Epithelial cell of esophagus (primary cell): ENCODE measurements around the gene ALDOA.

Source experiments
- DNase-seq: peaks from one replicate; pipeline ENCODE4 v3.0.0; 2010; ENCODE audit warnings: low read depth
- H3K4me3 ChIP-seq: 2 replicates; pipeline ENCODE4 v1.5.1; 2011; ENCODE audit warnings: mild to moderate bottlenecking, low read length, control low read depth
- TF ChIP-seq, protein P1 (sequence below): IDR thresholded peaks from 2 replicates; pipeline ENCODE4 v1.5.1; 2011; ENCODE audit warnings: low read depth, mild to moderate bottlenecking, low read length, control low read depth, inconsistent platforms; ENCODE audit not compliant: insufficient read depth; ENCODE audit errors: missing control alignments

Gene ALDOA

GRCh38 chr16:30024451-30024850 lies 41.1 kb upstream of the ALDOA start:
- DNase-seq, result no peak
- TF ChIP-seq, protein P1, sequence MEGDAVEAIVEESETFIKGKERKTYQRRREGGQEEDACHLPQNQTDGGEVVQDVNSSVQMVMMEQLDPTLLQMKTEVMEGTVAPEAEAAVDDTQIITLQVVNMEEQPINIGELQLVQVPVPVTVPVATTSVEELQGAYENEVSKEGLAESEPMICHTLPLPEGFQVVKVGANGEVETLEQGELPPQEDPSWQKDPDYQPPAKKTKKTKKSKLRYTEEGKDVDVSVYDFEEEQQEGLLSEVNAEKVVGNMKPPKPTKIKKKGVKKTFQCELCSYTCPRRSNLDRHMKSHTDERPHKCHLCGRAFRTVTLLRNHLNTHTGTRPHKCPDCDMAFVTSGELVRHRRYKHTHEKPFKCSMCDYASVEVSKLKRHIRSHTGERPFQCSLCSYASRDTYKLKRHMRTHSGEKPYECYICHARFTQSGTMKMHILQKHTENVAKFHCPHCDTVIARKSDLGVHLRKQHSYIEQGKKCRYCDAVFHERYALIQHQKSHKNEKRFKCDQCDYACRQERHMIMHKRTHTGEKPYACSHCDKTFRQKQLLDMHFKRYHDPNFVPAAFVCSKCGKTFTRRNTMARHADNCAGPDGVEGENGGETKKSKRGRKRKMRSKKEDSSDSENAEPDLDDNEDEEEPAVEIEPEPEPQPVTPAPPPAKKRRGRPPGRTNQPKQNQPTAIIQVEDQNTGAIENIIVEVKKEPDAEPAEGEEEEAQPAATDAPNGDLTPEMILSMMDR, result no peak
- H3K4me3 ChIP-seq, result no peak overlapping the region

GRCh38 chr16:30025156-30025555 lies 40.4 kb upstream of the ALDOA start:
- no peak overlapping the region for H3K4me3 ChIP-seq
- TF ChIP-seq, protein P1, result no peak
- no peak for DNase-seq

- TF ChIP-seq, protein P1, result no peak
- no peak for DNase-seq
- H3K4me3 ChIP-seq, result no peak overlapping the region
Observed at GRCh38 chr16:30025574-30025973, 40.0 kb upstream of the ALDOA start.

GRCh38 chr16:30026449-30026848 lies 39.1 kb upstream of the ALDOA start:
- H3K4me3 ChIP-seq, result no peak overlapping the region
- TF ChIP-seq, protein P1, result no peak
- no peak for DNase-seq

DNA sequence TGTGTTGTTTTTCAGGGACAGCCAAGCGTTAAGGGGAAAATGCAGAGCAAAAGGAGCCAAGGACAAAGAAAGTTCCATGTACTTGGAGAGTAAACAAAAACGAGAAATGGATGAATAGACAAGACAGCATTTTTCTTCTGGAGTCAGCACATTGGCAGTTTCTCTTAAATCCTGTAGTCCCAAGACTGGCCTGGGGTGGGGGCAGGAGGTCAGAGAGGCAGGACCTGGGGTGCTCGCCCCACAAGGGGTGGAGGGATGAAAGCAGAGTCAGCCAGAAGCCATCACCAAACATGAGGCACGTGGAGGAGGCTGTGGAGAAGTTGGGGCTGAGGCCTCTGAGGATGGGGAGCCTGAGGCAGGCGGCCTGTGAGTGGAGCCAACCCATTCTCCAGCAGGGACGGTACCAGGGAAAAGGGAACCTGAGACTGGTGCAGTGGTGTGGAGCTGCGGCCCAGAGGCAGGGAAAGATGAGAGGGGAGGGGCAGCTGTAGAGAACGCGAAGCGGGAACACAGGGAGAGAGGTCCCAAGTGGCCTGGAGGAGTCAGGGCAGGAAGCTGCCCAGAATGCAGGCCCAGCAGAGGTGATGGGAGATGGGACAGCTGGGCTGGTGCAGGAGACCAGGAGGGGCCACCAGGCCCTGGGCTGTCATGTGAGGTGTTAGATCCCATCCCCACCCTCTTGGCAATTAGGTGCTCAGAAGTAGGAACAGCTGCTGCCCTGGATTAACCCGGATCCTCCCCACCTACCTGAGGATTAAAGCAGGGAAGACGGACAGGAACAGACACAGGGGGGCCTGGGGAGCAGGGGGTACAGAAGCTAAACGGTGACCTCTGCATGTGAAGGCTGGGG lies 37.7 kb upstream of the ALDOA start:
- TF ChIP-seq, protein P1, result no peak
- no peak overlapping the region for H3K4me3 ChIP-seq
- DNase-seq, result no peak

DNA sequence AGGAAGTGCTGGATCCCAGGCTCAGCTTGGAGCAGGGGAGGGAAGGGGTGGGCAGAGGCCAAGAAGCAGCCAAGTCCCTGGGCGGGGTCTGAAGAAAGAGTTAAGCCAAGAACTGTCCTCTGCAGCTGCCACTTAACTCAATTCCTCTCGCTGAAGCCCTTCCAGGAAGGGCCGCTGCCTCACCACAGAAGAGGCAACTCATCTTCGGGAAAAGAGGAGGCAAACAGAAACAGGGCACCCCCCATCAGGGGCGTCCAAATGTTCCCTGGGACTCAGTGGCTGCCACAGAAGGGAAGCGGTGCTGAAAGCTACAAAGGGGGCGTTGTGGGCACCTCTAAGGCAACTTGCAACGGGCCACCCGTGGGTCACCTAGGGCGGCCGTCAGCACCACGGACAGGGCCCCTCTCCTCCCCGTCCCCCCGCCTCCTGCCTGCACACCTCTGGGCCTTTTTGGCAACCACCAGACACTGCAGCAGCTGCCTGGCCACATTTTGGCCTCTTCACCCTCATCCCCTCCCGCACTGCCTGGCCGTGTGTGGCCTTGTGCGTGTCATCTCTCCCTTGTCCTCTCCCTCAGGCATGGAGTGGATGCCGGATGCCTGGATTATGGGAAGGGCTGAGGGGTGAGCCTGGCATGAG lies 37.0 kb upstream of the ALDOA start:
- TF ChIP-seq, protein P1, result no peak
- peak; percentile 29 for DNase-seq
- H3K4me3 ChIP-seq, result no peak overlapping the region
